AG09309 (cell line): ENCODE data around the gene WNT11.
"Not testable (repeated sequence)": the region's sequence is repeated elsewhere in the genome, so short reads cannot be mapped to it uniquely, and the experiment has no call there.

Source experiments
- DNase-seq: peaks from one replicate; pipeline ENCODE4 v3.0.0-alpha.2; 2010; ENCODE audit warnings: low read depth
- H3K4me3 ChIP-seq: 2 replicates; pipeline ENCODE4 v1.5.1; 2011; ENCODE audit warnings: mild to moderate bottlenecking, low read depth, low read length, moderate library complexity; ENCODE audit not compliant: control insufficient read depth
- CTCF ChIP-seq: IDR thresholded peaks from 2 replicates; pipeline ENCODE4 v1.5.1; 2011; ENCODE audit warnings: mild to moderate bottlenecking, low read depth, low read length, inconsistent platforms; ENCODE audit not compliant: insufficient read depth, control insufficient read depth; ENCODE audit errors: missing control alignments

WNT11 gene

GRCh38 chr11:76205252-76206076 is 838 bp downstream of the WNT11 start:
- TF ChIP-seq CTCF: no peak
- no peak overlapping the region for H3K4me3 ChIP-seq
- DNase-seq: no peak

DNA sequence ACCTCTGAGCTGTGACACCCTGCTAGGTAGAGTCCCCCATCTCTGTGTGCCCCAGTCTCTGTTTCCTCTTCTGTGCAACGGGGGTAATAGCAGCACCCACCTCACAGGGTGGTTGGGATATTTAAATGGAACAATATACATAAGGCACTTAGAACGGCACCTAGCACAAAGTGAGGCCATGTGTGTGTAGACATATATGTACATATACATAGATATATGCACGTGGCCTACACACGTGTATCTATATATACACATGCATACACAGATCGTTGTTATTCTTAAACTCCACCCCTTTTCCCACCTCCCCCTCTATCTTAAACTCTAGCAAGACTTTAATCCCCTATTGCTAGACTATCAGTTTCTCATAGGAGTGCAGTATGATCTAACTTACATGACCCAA is 2.4 kb downstream of the WNT11 start:
- no peak overlapping the region for H3K4me3 ChIP-seq
- no peak for TF ChIP-seq CTCF
- DNase-seq: no peak

DNA sequence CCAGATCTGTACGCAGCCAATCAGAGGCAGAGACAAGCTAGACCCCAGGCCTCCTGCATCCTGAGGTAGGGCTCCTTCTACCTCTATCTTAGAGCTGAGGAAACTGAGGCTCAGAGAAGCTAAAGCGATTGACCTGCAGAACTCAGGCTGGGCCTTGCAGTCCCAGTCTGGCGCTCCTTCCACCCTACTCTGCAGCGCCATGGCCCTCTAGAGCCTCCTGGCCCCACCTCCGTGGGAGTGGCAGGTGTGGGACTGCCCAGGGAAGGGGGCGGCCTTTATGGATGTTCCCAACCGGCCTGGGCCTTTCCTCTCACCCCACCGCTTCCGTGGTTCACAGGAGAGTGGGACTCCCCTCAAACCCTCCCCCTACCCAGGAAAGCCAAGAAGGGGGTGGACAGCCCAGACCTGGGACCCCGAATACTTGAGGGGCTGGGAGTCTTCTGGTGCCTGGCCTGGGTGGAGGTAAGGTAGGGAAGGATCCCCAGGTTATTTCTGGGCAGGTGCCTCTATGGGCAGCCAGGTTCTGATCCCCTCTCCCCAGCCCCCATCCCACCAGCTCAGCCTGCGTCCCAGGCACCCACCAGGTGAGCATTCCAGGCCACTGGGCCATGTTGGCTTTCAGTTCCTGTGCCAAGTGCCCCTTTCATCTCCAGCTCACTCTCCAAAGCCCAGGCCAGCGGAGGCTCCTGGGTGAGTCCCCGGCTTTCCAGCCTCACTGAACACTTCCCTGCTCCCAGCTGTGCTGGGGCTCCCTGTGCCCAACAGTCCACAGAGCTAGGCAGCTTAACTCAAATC is 3.0 kb downstream of the WNT11 start:
- no peak for DNase-seq
- H3K4me3 ChIP-seq: no peak overlapping the region
- TF ChIP-seq CTCF: no peak

- no peak for TF ChIP-seq CTCF
- no peak for DNase-seq
- no peak overlapping the region for H3K4me3 ChIP-seq
Observed at GRCh38 chr11:76201672-76202412, 4.5 kb downstream of the WNT11 start.

- TF ChIP-seq CTCF: no peak
- no peak for DNase-seq
- H3K4me3 ChIP-seq: no peak overlapping the region
Observed at GRCh38 chr11:76201056-76201455, 5.2 kb downstream of the WNT11 start.

- H3K4me3 ChIP-seq: no peak overlapping the region
- no peak for TF ChIP-seq CTCF
- DNase-seq: no peak
Observed at GRCh38 chr11:76200006-76200940, 6.0 kb downstream of the WNT11 start.

DNA sequence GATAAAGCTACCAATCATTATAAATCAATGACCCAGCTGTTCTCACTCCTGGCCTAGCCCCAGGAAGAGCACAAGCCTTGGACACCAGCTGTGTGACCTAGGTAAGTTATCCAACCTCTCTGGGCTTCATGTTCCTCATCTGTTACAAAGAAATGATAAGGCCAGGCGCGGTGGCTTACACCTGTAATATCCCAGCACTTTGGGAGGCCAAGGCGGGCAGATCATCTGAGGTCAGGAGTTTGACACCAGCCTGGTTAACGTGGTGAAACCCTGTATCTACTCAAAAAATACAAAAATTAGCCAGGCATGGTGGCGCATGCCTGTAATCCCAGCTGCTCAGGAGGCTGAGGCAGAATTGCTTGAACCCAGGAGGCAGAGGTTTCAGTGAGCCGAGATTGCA is 7.6 kb downstream of the WNT11 start:
- DNase-seq, H3K4me3 ChIP-seq: not testable (repeated sequence)
